ENCODE measurements around the gene NEU1.

The NEU1 gene

GRCh38 chr6:31896493-31896855, 33.9 kb upstream of the NEU1 start:
- no peak for DNase-seq (ENCODE audit: low read depth)

GRCh38 chr6:31892821-31893220, 30.2 kb upstream of the NEU1 start:
- no peak for DNase-seq (ENCODE audit: low read depth)

- DNase-seq (ENCODE audit: low read depth), result no peak
Measured at GRCh38 chr6:31889331-31889972, 26.8 kb upstream of the NEU1 start.

GRCh38 chr6:31888276-31889258, 25.9 kb upstream of the NEU1 start:
- DNase-seq (ENCODE audit: low read depth), result no peak

- DNase-seq (ENCODE audit: low read depth), result no peak
Measured at GRCh38 chr6:31887173-31888007, 24.8 kb upstream of the NEU1 start.

GRCh38 chr6:31886541-31886991, 23.9 kb upstream of the NEU1 start:
- DNase-seq (ENCODE audit: low read depth), result no peak

GRCh38 chr6:31884528-31885035, 22.0 kb upstream of the NEU1 start:
- DNase-seq (ENCODE audit: low read depth), result no peak

- DNase-seq (ENCODE audit: low read depth), result no peak
Measured at GRCh38 chr6:31883676-31884075, 21.1 kb upstream of the NEU1 start.

GRCh38 chr6:31882344-31882743, 19.7 kb upstream of the NEU1 start:
- DNase-seq (ENCODE audit: low read depth), result no peak

GRCh38 chr6:31881136-31881859, 18.7 kb upstream of the NEU1 start:
- DNase-seq (ENCODE audit: low read depth), result no peak

- DNase-seq (ENCODE audit: low read depth), result no peak
Measured at GRCh38 chr6:31880616-31881015, 18.0 kb upstream of the NEU1 start.

- no peak for DNase-seq (ENCODE audit: low read depth)
Measured at GRCh38 chr6:31879901-31880300, 17.3 kb upstream of the NEU1 start.

- DNase-seq (ENCODE audit: low read depth), result no peak
Measured at GRCh38 chr6:31879143-31879542, 16.5 kb upstream of the NEU1 start.

GRCh38 chr6:31878726-31879125, 16.1 kb upstream of the NEU1 start, which contains the start of gene SLC44A4:
Gene SLC44A4 (minus strand): TSS chr6:31878997. CDS start chr6:31878980, 17 bp downstream.
- no peak for DNase-seq (ENCODE audit: low read depth)

- DNase-seq (ENCODE audit: low read depth), result no peak
Measured at GRCh38 chr6:31878222-31878621, 15.6 kb upstream of the NEU1 start.

- DNase-seq (ENCODE audit: low read depth), result no peak
Measured at GRCh38 chr6:31877651-31878161, 15.1 kb upstream of the NEU1 start.

GRCh38 chr6:31877125-31877650, 14.6 kb upstream of the NEU1 start:
- no peak for DNase-seq (ENCODE audit: low read depth)

GRCh38 chr6:31876357-31876756, 13.7 kb upstream of the NEU1 start:
- DNase-seq (ENCODE audit: low read depth), result no peak

- no peak for DNase-seq (ENCODE audit: low read depth)
Measured at GRCh38 chr6:31875877-31876276, 13.3 kb upstream of the NEU1 start.

- DNase-seq (ENCODE audit: low read depth), result no peak
Measured at GRCh38 chr6:31874836-31875572, 12.4 kb upstream of the NEU1 start.
